Ramos (cell line): ENCODE data around the gene TGM6.

Experiments used
- in situ Hi-C: fragments of 300-500 bp; cut with MboI; formaldehyde crosslinking; loops from one replicate; pipeline ENCODE4 v1.14.3; 2022; ENCODE audit warnings: low sequenced_read_pairs; ENCODE audit not compliant: unreplicated experiment

TGM6 gene

DNA sequence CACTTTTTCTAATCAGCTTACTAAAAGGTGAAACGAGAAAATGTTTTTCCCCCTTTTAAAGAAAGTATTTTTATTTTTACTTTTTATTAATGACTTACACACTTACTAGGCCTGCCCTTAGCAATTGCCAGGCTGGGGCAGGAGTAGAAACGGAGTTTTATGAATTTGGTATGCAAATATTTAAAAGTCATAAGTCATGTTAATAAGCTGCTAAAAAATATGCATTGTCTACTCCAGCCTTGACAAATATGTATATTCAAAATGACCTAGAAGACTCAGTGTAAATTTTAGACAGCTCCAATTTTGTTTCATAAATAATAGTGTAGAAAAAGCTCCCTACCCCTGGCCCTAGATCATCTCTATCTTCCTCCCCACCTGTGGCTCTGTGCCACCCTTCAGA is 17.5 kb upstream of the TGM6 start:
- in situ Hi-C loops, result no loop called here

DNA sequence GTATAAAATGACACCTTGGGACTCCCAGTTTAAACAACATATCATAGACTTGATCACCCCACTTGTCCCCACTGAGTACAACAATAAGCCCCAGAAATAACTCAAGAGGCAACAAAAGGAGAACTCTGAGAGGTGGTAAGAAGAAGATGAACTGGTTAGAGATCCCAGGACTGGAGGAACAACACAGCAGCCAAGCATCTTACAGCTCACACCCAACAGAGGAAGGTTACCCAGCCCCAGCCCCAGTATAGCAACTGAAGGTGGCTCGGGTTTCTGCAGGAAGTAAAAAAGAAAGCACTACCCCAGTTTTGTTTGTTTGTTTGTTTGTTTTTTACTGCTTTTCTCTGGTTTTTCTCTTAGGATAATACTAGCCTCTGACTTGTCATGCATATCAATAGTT is 17.1 kb upstream of the TGM6 start:
- in situ Hi-C loops, result no loop called here

GRCh38 chr20:2364044-2364443 is 16.7 kb upstream of the TGM6 start:
- in situ Hi-C loops, result no loop called here

GRCh38 chr20:2365091-2365490 is 15.6 kb upstream of the TGM6 start:
- in situ Hi-C loops, result no loop called here

- in situ Hi-C loops, result no loop called here
Observed at GRCh38 chr20:2365666-2366065, 15.0 kb upstream of the TGM6 start.

DNA sequence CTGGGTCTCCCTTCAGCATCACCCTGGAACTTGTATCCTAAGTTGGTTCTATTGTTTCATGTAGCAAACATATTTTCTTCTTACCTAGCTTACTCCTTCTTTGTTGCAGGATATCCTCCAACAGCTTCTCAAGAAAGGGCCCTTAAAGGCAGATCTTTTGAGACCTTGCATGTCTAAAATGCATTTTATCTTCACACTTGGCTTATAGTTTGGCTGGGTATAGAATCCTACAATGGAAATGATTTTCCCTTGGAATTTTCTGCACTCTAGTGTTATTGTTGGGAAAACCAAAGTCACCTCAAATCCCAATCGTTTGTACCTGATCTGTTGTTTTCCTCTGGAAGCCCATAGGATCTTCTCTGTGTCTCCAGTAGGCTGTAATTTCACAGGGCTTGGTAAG is 12.1 kb upstream of the TGM6 start:
- in situ Hi-C loops, result no loop called here

- in situ Hi-C loops, result no loop called here
Observed at GRCh38 chr20:2373098-2373497, 7.6 kb upstream of the TGM6 start.

GRCh38 chr20:2374346-2375125 is 6.2 kb upstream of the TGM6 start:
- in situ Hi-C loops, result no loop called here

DNA sequence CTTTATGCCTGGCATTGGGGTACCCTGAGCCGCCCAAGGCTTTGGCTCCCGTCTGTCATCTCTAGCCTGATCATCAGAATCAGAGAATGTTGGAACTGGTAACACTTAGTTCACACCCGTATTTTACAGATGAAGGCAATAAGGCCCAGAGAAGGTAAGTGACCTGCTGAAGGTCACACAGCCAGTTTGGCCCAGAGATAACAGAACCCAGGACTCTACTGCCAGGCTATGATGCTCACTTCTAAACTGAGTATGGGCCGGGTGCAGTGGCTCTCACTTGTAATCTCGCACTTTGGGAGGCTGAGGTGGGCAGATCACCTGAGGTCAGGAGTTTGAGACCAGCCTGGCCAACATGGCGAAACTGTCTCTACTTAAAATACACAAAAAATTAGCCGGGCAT is 1.8 kb upstream of the TGM6 start:
- in situ Hi-C loops, result no loop called here

GRCh38 chr20:2379511-2380229 is 1.0 kb upstream of the TGM6 start:
- in situ Hi-C loops, result no loop called here

DNA sequence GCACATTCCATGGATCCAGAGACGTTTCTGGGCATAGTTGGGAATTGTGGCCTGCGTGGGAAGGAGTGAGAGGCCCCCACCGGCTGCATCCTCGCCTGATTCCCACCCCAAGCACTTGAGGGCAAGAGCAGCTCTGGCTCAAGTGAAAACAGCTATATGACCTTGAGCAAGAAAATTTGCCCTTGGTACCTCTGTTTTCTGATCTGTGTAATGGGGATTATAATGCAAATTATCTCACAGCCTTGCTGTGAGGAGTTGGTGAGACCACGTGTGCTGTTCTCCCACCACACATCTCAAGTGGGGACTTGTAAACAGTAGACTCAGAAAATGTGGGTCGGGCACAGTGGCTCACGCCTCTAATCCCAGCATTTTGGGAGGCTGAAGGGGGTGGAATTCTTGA is 602 bp downstream of the TGM6 start:
- in situ Hi-C loops, result no loop called here

DNA sequence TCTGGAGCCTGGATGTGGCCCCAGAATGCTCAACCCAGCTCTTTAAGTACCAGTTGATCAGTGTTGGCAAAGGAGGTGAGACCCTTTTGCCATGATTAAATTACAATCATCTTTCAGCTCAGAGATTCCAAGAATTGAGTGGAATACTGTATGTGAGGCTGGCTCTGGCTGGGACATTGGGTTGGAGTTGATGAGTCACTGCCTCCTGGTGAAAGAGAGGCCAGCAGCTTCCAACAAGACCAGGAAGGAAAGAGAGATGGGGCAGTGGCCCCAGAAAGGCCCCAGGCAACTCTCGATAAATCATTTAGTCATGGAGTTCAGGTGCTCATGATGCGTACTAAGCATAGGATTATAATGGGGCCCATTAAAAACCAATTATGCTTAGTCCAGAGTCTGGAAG is 2.1 kb downstream of the TGM6 start:
- in situ Hi-C loops, result no loop called here

GRCh38 chr20:2385026-2385425 is 4.3 kb downstream of the TGM6 start:
- in situ Hi-C loops, result no loop called here

DNA sequence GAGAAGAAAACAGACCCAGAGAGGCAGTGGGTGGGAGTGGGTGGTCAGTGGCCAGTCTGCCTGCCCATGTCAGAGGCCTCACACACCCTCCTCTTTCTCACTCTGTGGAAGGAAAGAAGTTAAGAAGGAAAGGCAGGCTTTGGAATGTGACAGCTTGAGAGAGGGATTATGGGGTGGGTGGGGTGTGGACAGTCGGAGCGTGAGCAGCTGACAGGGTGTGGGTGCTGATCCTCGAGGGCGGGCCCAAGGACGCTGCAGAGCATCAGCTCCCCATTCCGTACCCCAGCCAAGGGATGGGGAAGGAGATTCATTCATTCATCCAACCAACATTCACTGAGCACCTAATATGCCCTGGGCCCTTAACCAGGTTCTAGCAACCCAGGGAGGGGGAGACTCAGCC is 4.8 kb downstream of the TGM6 start:
- in situ Hi-C loops, result no loop called here

- in situ Hi-C loops, result no loop called here
Observed at GRCh38 chr20:2386516-2387179, 5.9 kb downstream of the TGM6 start.

DNA sequence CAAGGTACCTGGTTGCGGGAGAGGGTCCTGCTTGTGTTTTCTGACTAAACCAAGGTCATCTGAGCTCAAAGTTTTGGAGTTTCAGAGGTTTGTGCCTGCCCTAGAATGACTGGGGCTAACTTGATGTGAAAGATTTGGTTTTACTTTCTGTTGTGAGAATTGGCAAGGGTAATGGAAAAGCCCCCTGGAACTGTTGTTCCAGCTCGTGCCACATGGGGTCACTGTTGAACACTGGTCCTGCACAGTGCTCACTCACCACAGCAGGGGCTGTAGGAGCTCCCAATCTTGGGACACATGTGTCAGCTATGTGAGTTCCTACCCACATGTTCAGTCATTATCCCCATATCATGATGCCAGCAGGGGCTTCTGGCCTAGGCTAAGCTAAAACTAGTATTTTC is 6.5 kb downstream of the TGM6 start:
- in situ Hi-C loops, result no loop called here

DNA sequence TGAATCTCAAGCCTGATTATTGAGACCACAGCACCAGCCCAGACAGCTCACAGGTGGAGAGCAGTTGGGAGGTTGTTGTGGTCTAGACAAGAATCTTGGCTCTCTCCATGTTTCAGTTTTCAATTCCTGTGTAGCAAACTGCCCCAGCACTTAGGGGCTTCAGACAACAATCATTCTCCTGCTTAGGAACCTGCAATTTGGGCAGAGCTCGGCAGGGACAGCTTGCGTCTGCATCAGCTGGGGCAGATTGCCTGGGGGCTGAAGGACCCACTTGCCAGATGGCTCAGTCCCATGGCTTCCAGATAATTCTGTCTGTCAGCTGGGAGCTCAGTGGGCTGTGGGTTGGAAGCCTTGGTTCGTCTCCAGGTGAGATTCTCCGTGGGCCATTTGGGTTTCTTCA is 6.9 kb downstream of the TGM6 start:
- in situ Hi-C loops, result no loop called here

DNA sequence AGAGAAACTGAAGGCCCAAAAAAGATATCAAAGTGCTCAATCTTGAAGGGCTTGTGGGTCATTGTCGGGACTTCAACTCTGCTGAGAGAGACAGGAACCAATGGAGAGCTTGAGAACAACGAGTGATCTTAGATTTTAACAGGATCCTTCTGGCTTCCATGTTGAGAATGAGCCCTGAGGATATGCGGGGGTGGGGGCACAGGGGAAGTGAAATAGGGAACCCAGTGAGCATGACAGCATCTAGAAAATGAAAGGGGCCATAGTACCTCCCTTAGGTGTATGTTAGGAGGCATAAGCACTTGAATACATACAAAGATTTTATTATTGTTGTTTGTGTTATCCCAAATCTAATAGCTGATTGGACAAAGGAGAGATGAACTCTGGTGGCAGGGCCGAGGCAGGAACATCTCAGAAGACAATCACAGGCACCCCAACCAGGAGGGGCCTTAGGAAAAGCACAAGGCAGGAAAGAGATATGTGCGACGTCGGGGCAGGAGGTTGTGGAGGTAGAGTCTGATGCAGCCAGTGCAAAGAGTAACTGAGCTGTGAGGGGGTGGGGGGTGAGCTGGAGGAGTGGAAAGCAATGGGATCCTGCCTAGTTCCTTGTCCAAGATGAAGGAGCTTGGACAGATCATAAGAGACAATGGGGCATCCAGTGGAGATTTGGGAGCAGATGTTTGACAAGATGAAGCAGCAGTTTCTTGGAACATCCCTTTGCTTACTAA is 10.4 kb downstream of the TGM6 start:
- in situ Hi-C loops, result no loop called here

- in situ Hi-C loops, result no loop called here
Observed at GRCh38 chr20:2394411-2395055, 13.8 kb downstream of the TGM6 start.

- in situ Hi-C loops, result no loop called here
Observed at GRCh38 chr20:2395136-2395535, 14.4 kb downstream of the TGM6 start.
